Measurements from ENCODE around the gene PLRG1. TPM values are rescaled to one million over a fixed set of nuclear protein-coding genes. Genes with fewer than 3 reads are reported as not detected.
A peak's percentile ranks its signal among the peaks of the same experiment; 100 is the strongest.

The PLRG1 gene
- total RNA-seq, 1 donor from 2014 or later = 92.7 TPM

DNA sequence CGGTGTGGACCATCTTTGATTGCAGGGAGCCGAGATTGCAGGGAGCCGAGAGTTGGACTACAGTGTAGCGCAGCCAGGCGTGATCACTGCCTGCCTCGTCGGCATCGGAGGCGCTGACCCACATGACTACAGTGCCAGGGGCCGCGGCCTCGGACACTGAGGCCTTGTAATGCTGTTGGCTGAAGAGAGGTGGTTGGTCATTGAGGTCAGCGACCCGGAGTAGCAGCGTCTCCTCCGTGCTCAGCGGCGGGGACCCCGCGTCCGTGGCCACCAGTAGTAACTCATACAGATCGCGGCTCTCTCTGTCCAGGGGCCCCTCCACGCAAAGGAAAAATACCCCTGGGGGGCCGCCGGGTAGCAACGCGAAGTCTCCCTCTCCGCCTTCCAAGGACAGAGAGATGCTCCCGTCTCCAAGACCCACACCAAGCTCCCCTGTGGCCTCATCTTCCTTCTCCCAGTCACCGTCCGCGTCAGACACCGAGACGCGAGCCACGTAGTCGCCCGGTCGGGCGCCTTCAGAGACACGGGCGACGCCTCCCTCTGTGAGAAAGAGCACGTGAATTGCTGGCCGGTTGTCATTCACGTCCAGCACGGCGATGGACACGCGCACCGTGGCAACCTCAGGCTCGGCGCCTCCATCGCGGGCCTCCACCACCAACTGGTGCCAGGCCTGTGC lies 60.5 kb downstream of the PLRG1 start:
- no peak overlapping the region for H3K27ac ChIP-seq
- Mint-ChIP-seq H3K4me1 (peaks cover 12% of the 10 kb centered on the region), H3K36me3 (no peaks in the 10 kb centered on the region), H3K4me3 (peak overlapping the region; percentile 34), H3K27me3 (ENCODE audit: insufficient read depth, low read depth) (peaks cover 39% of the 10 kb centered on the region), H3K9me3 (peaks cover 4% of the 10 kb centered on the region), H3K27ac (no peak overlapping the region)
- H3F3A ChIP-seq (ENCODE audit: low read depth) = peaks cover 14% of the 10 kb centered on the region
- no peaks in the 10 kb centered on the region for H3K9me3 ChIP-seq (ENCODE audit: low read depth)
- H3K27me3 ChIP-seq = peaks cover 98% of the 10 kb centered on the region
- peak overlapping the region; percentile 55 for H3K4me3 ChIP-seq
- no peaks in the 10 kb centered on the region for H4K20me1 ChIP-seq (ENCODE audit: low read depth)
- no peaks in the 10 kb centered on the region for H3K36me3 ChIP-seq
- H2AFZ ChIP-seq (replicated peaks) = no peak overlapping the region
- peak overlapping the region; percentile 97 for H3K4me2 ChIP-seq
- TF ChIP-seq, protein P1, sequence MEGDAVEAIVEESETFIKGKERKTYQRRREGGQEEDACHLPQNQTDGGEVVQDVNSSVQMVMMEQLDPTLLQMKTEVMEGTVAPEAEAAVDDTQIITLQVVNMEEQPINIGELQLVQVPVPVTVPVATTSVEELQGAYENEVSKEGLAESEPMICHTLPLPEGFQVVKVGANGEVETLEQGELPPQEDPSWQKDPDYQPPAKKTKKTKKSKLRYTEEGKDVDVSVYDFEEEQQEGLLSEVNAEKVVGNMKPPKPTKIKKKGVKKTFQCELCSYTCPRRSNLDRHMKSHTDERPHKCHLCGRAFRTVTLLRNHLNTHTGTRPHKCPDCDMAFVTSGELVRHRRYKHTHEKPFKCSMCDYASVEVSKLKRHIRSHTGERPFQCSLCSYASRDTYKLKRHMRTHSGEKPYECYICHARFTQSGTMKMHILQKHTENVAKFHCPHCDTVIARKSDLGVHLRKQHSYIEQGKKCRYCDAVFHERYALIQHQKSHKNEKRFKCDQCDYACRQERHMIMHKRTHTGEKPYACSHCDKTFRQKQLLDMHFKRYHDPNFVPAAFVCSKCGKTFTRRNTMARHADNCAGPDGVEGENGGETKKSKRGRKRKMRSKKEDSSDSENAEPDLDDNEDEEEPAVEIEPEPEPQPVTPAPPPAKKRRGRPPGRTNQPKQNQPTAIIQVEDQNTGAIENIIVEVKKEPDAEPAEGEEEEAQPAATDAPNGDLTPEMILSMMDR (IDR thresholded peaks at IDR 0.05) = no peak
- no peak for TF ChIP-seq EZH2phosphoT487 (IDR thresholded peaks at IDR 0.05)
- TF ChIP-seq EZH2 (IDR thresholded peaks at IDR 0.05) = no peak
- H3K79me2 ChIP-seq (ENCODE audit: low read depth) = no peaks in the 10 kb centered on the region
- no peak for DNase-seq (ENCODE audit: low spot score)
- H3K9ac ChIP-seq = no peak overlapping the region
- H3K4me1 ChIP-seq = peaks cover 3% of the 10 kb centered on the region

DNA sequence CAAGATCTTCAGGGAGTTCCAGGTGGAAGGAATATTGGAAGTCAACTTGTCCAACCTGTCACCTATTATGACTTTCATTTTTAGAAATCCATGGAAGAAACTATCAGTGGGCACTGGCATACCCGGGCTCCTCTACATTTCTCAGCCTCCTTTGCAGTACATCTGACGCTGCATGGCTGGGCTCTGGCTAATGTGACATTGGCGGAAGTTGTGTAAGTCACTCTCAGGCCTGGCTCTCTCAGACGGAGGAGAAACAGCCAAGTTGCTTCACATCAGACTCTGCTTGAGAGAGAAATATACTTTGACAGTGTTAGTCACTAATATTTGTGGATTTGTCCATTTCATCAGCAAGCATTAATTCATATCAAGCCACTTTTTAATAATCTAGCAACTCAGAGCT lies 63.1 kb downstream of the PLRG1 start:
- Histone ChIP-seq H3K4me2 (no peak overlapping the region), H3K4me3 (no peak overlapping the region), H3K36me3 (no peaks in the 10 kb centered on the region), H3F3A (ENCODE audit: low read depth) (peaks cover 12% of the 10 kb centered on the region), H3K27me3 (peaks cover 84% of the 10 kb centered on the region), H4K20me1 (ENCODE audit: low read depth) (no peaks in the 10 kb centered on the region), H3K9ac (no peak overlapping the region), H3K27ac (no peak overlapping the region), H3K9me3 (ENCODE audit: low read depth) (no peaks in the 10 kb centered on the region), H3K79me2 (ENCODE audit: low read depth) (no peaks in the 10 kb centered on the region), H3K4me1 (peaks cover 3% of the 10 kb centered on the region), H2AFZ (replicated peaks) (no peak overlapping the region)
- Mint-ChIP-seq H3K9me3 (peaks cover 2% of the 10 kb centered on the region), H3K4me3 (no peak overlapping the region), H3K4me1 (peaks cover 8% of the 10 kb centered on the region), H3K27ac (no peak overlapping the region), H3K36me3 (no peaks in the 10 kb centered on the region), H3K27me3 (ENCODE audit: insufficient read depth, low read depth) (peaks cover 29% of the 10 kb centered on the region)
- no peak for DNase-seq (ENCODE audit: low spot score)
- TF ChIP-seq EZH2 (IDR thresholded peaks at IDR 0.05) (no peak), EZH2phosphoT487 (IDR thresholded peaks at IDR 0.05) (no peak)

DNA sequence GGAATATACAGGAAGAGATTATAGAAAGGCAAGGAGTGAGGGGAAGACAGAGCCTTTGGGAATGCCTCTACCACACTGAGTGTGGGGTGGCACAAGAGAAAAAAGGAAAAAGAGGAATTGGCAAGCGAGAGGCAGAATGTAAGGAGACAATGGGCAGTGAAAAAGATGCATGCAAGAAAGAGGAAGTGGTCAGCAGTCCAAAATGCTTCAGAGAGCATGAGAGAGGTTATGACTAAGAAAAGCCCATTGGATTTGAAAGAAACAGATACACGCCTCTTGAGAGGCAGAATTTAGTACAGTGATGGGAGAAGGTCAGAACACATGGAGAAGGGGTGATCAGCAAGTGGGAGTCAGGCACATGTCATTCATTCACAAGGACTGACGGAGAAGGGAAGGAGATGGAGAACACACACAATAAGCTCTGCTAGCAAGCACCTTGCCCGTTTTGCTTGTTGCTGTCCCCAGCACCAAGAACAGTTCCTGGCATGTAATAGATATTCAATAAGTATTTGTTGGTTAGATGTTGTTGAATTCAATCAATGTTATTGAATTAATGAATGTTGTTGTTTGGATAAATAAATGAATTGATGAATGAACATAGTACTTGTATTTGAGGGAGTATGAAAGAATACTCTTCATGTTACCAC lies 65.0 kb downstream of the PLRG1 start:
- Histone ChIP-seq H3K4me3 (no peak overlapping the region), H3K4me2 (no peak overlapping the region), H4K20me1 (ENCODE audit: low read depth) (no peaks in the 10 kb centered on the region), H3F3A (ENCODE audit: low read depth) (no peaks in the 10 kb centered on the region), H3K27ac (no peak overlapping the region), H3K9ac (no peak overlapping the region), H3K9me3 (ENCODE audit: low read depth) (no peaks in the 10 kb centered on the region), H2AFZ (replicated peaks) (no peak overlapping the region), H3K4me1 (no peaks in the 10 kb centered on the region), H3K27me3 (peaks cover 65% of the 10 kb centered on the region), H3K79me2 (ENCODE audit: low read depth) (no peaks in the 10 kb centered on the region), H3K36me3 (no peaks in the 10 kb centered on the region)
- Mint-ChIP-seq H3K9me3 (peaks cover 2% of the 10 kb centered on the region), H3K27ac (no peak overlapping the region), H3K4me1 (no peaks in the 10 kb centered on the region), H3K36me3 (no peaks in the 10 kb centered on the region), H3K4me3 (no peak overlapping the region), H3K27me3 (ENCODE audit: insufficient read depth, low read depth) (peaks cover 15% of the 10 kb centered on the region)
- no peak for TF ChIP-seq EZH2 (IDR thresholded peaks at IDR 0.05)
- TF ChIP-seq, protein P1 (IDR thresholded peaks at IDR 0.05) = no peak
- TF ChIP-seq EZH2phosphoT487 (IDR thresholded peaks at IDR 0.05) = no peak
- DNase-seq (ENCODE audit: low spot score) = no peak

Small RNAs within 50 kb of the gene (small RNA-seq; reads per million reads assigned to genes)
- not detected for gene RNU6-1285P

Other genes starting within 250 kb of the PLRG1 start
- gene DCHS2, start 58.6 kb downstream of the PLRG1 start, total RNA-seq (ENCODE audit: low replicate concordance) = 0.43 and 0.71 TPM in 2 replicates
- 0.56 TPM in 1 of 2 replicates, not detected in the other for gene FGB, start 12.6 kb upstream of the PLRG1 start, total RNA-seq (ENCODE audit: low replicate concordance)
- not detected in 2 replicates for gene FGA, start 40.3 kb upstream of the PLRG1 start, total RNA-seq (ENCODE audit: low replicate concordance)
- gene FGG, start 62.3 kb upstream of the PLRG1 start, total RNA-seq (ENCODE audit: low replicate concordance) = not detected in 2 replicates
- 0.81 and 0.94 TPM in 2 replicates for gene LRAT, start 193.6 kb upstream of the PLRG1 start, total RNA-seq (ENCODE audit: low replicate concordance)
- 0.07 and 0.09 TPM in 2 replicates for gene RBM46, start 230.9 kb upstream of the PLRG1 start, total RNA-seq (ENCODE audit: low replicate concordance)

Measured in neural progenitor cell (in vitro differentiated cells).